K562 (cell line): Measurements from ENCODE around the gene CCDC9B. TPM values are rescaled to one million over a fixed set of nuclear protein-coding genes. Genes with fewer than 3 reads are reported as not detected.

ENCODE experiments used
- BMI1 ChIP-seq: fragments of 150-350 bp; IDR thresholded peaks from 2 replicates; pipeline ENCODE4 v1.6.1; 2014; ENCODE audit warnings: low read length
- CREB1 ChIP-seq, 2 experiments: sonication (generic) in 1 of 2; formaldehyde crosslinking in 1 of 2; IDR thresholded peaks; 2 replicates each; pipeline versions ENCODE4 v1.6.1 to v1.8.0; 2012 to 2022; ENCODE audit warnings: inconsistent platforms in 1 of 2, mild to moderate bottlenecking in 1 of 2, missing genetic modification reagents in 1 of 2, moderate library complexity in 1 of 2
- CREBBP ChIP-seq: IDR thresholded peaks from one replicate; pipeline ENCODE4 v1.6.1; 2012; ENCODE audit warnings: low read depth, mild to moderate bottlenecking, control low read depth, inconsistent platforms, low read length
- CSDE1 ChIP-seq, 2 experiments: fragments of 450-650 bp; IDR thresholded peaks; 2 replicates each; pipeline ENCODE4 v1.6.1; 2016; ENCODE audit warnings: mild to moderate bottlenecking in 1 of 2
- MCM7 ChIP-seq, 2 experiments: fragments of 450-650 bp; IDR thresholded peaks; 2 replicates each; pipeline ENCODE4 v1.6.1; 2016 to 2018
- PRPF4 ChIP-seq: fragments of 200-400 bp; formaldehyde crosslinking; IDR thresholded peaks from one replicate; pipeline ENCODE4 v1.6.1; 2017; ENCODE audit warnings: low read length, low read depth, mild to moderate bottlenecking; ENCODE audit not compliant: insufficient read depth, poor library complexity, severe bottlenecking
- SMAD3 ChIP-seq: fragments of 450-650 bp; formaldehyde crosslinking; conservative IDR thresholded peaks from 2 replicates; pipeline ENCODE4 v1.4.0; 2020; ENCODE audit warnings: mild to moderate bottlenecking
- YY1 ChIP-seq, 3 experiments: IDR thresholded peaks; 2 replicates each; pipeline ENCODE4 v1.6.1; 2011; ENCODE audit warnings: low read length in 2 of 3, mild to moderate bottlenecking in 2 of 3, moderate library complexity in 2 of 3, borderline replicate concordance in 1 of 3, control low read depth in 1 of 3, low read depth in 1 of 3; ENCODE audit not compliant: insufficient read depth in 3 of 3, insufficient replicate concordance in 2 of 3, control insufficient read depth in 1 of 3, insufficient read length in 1 of 3; ENCODE audit errors: extremely low read depth in 1 of 3
- ZNF134 ChIP-seq: fragments of 250-450 bp; sonication (Bioruptor Pico); conservative IDR thresholded peaks from 2 replicates; pipeline ENCODE4 v1.4.0; 2020
- ZNF507 ChIP-seq: conservative IDR thresholded peaks from 2 replicates; pipeline ENCODE4 v1.6.1; 2017; ENCODE audit warnings: missing genetic modification characterization, missing compliant biosample characterization
- ZNF586 ChIP-seq: fragments of 450-650 bp; formaldehyde crosslinking; conservative IDR thresholded peaks from 2 replicates; pipeline ENCODE4 v1.4.0; 2020; ENCODE audit warnings: mild to moderate bottlenecking, moderate library complexity
- ZNF764 ChIP-seq: fragments of 250-450 bp; sonication (Bioruptor Pico); IDR thresholded peaks from 2 replicates; pipeline ENCODE4 v1.4.0; 2020; ENCODE audit warnings: low read depth, mild to moderate bottlenecking, moderate library complexity
- polyA plus RNA-seq, 8 experiments: library from polyadenylated mRNA; depleted of rRNA in 4 of 8; stranded (reverse) in 5 of 8; unstranded in 3 of 8; fragments of >200 nt; fragmentation: Nextera tagmentation in 2 of 8; fragmentation: Illumina TruSeq in 1 of 8; extraction: Ambion mirVana in 2 of 8; extraction: Trizol in 1 of 8; gene quantifications; 2 replicates each; pipeline versions ENCODE4 v1.2.1 to v1.2.3, GENCODE V29; 2011 to 2014; ENCODE audit warnings: inconsistent platforms in 1 of 8, missing spikeins in 1 of 8
- total RNA-seq, 7 experiments: library from RNA; depleted of rRNA in 6 of 7; stranded (reverse); fragments of >200 nt in 6 of 7; fragmentation: Illumina TruSeq in 2 of 7; extraction: Trizol in 2 of 7; gene quantifications; 2 replicates each; pipeline versions ENCODE4 v1.2.1 to v1.2.3, GENCODE V29; 2011 to 2021; ENCODE audit warnings: low replicate concordance in 1 of 7
- TF ChIP-seq, protein P1 (sequence below): fragments of 450-650 bp; IDR thresholded peaks from 2 replicates; pipeline ENCODE4 v1.6.1; 2016; ENCODE audit warnings: borderline replicate concordance
- TF ChIP-seq, protein P2 (sequence below), 2 experiments: fragments of 450-650 bp in 1 of 2; sonication (generic) in 1 of 2; formaldehyde crosslinking in 1 of 2; IDR thresholded peaks in 1 of 2; conservative IDR thresholded peaks in 1 of 2; 2 replicates each; pipeline versions ENCODE4 v1.6.1 to v1.8.1; 2016 to 2023; ENCODE audit warnings: mild to moderate bottlenecking in 2 of 2, moderate library complexity in 2 of 2, inconsistent platforms in 1 of 2, missing genetic modification reagents in 1 of 2
- TF ChIP-seq, protein P3 (sequence below): fragments of 450-650 bp; IDR thresholded peaks from 2 replicates; pipeline ENCODE4 v1.6.1; 2016; ENCODE audit warnings: low read depth

Gene CCDC9B
- total and polyA plus RNA-seq, 9 of the 15 experiments (the other 6 are each of a cell fraction or from before 2014, with no cell fraction given), result 0.01 to 0.47 (median 0.15) TPM; not detected in 1

DNA sequence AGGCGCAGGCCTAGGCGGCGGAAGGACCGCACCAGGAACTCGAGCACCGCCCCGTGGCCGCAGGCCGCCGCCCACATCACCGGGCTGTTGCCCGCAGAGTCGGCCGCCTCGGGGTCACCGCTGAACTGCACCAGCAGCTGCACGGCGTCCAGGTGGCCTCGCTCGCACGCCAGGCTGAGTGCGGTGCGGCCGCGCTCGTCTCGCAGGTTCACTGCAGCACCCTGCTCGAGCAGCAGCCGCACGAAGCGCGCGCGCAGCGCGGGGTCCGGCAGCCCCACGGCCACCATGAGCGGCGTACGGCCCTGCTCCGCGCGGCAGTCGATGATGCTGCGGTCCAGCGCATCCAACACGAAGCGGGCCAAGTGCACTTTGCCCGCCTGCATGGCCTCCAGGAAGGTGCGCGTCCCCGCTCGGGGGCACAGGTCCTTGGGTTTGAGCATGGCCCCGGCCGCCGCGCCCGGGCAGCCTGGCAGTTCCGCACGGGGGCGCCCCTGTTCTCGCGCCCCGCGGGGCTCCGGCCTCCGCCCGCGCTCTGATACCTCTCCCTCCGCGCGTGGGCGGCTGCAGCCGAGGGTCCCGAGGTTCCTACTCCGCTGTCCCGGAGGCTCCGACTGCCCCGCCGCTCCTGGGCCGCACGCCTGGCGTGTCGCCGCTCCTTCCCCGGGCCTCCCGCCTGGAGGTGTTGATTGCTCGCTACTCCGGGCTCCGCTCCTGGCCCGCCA is 58.4 kb downstream of the CCDC9B start (continued):
- TF ChIP-seq ZNF586 (no peak), ZNF507 (tag) (no peak), ZNF134 (CRISPR knock-in tag) (no peak), CREB1 (IDR thresholded peaks at IDR 0.05) (no peak), CREB1 (CRISPR knock-in tag; IDR thresholded peaks at IDR 0.05) (peak; percentile 67; the same call in 1 of the 2 replicates), PRPF4 (no peak), CREBBP (no peak), MCM7 (IDR thresholded peaks at IDR 0.05) (no peak), YY1 (IDR thresholded peaks at IDR 0.05; ENCODE audit: borderline replicate concordance in 1 of 3, control insufficient read depth in 1 of 3, extremely low read depth in 1 of 3, insufficient read depth in 3 of 3, insufficient read length in 1 of 3, insufficient replicate concordance in 2 of 3, low read depth in 1 of 3, low read length in 2 of 3) (peak in 1 of 3 experiments; percentile 47), ZNF764 (CRISPR knock-in tag) (no peak), SMAD3 (no peak), CSDE1 (IDR thresholded peaks at IDR 0.05) (no peak), BMI1 (no peak)
- TF ChIP-seq, protein P1, sequence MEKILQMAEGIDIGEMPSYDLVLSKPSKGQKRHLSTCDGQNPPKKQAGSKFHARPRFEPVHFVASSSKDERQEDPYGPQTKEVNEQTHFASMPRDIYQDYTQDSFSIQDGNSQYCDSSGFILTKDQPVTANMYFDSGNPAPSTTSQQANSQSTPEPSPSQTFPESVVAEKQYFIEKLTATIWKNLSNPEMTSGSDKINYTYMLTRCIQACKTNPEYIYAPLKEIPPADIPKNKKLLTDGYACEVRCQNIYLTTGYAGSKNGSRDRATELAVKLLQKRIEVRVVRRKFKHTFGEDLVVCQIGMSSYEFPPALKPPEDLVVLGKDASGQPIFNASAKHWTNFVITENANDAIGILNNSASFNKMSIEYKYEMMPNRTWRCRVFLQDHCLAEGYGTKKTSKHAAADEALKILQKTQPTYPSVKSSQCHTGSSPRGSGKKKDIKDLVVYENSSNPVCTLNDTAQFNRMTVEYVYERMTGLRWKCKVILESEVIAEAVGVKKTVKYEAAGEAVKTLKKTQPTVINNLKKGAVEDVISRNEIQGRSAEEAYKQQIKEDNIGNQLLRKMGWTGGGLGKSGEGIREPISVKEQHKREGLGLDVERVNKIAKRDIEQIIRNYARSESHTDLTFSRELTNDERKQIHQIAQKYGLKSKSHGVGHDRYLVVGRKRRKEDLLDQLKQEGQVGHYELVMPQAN, result no peak
- TF ChIP-seq, protein P2, sequence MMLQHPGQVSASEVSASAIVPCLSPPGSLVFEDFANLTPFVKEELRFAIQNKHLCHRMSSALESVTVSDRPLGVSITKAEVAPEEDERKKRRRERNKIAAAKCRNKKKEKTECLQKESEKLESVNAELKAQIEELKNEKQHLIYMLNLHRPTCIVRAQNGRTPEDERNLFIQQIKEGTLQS (IDR thresholded peaks at IDR 0.05), result no peak
- TF ChIP-seq, protein P2 (CRISPR knock-in tag; conservative IDR thresholded peaks at IDR 0.05), result no peak
- TF ChIP-seq, protein P3, sequence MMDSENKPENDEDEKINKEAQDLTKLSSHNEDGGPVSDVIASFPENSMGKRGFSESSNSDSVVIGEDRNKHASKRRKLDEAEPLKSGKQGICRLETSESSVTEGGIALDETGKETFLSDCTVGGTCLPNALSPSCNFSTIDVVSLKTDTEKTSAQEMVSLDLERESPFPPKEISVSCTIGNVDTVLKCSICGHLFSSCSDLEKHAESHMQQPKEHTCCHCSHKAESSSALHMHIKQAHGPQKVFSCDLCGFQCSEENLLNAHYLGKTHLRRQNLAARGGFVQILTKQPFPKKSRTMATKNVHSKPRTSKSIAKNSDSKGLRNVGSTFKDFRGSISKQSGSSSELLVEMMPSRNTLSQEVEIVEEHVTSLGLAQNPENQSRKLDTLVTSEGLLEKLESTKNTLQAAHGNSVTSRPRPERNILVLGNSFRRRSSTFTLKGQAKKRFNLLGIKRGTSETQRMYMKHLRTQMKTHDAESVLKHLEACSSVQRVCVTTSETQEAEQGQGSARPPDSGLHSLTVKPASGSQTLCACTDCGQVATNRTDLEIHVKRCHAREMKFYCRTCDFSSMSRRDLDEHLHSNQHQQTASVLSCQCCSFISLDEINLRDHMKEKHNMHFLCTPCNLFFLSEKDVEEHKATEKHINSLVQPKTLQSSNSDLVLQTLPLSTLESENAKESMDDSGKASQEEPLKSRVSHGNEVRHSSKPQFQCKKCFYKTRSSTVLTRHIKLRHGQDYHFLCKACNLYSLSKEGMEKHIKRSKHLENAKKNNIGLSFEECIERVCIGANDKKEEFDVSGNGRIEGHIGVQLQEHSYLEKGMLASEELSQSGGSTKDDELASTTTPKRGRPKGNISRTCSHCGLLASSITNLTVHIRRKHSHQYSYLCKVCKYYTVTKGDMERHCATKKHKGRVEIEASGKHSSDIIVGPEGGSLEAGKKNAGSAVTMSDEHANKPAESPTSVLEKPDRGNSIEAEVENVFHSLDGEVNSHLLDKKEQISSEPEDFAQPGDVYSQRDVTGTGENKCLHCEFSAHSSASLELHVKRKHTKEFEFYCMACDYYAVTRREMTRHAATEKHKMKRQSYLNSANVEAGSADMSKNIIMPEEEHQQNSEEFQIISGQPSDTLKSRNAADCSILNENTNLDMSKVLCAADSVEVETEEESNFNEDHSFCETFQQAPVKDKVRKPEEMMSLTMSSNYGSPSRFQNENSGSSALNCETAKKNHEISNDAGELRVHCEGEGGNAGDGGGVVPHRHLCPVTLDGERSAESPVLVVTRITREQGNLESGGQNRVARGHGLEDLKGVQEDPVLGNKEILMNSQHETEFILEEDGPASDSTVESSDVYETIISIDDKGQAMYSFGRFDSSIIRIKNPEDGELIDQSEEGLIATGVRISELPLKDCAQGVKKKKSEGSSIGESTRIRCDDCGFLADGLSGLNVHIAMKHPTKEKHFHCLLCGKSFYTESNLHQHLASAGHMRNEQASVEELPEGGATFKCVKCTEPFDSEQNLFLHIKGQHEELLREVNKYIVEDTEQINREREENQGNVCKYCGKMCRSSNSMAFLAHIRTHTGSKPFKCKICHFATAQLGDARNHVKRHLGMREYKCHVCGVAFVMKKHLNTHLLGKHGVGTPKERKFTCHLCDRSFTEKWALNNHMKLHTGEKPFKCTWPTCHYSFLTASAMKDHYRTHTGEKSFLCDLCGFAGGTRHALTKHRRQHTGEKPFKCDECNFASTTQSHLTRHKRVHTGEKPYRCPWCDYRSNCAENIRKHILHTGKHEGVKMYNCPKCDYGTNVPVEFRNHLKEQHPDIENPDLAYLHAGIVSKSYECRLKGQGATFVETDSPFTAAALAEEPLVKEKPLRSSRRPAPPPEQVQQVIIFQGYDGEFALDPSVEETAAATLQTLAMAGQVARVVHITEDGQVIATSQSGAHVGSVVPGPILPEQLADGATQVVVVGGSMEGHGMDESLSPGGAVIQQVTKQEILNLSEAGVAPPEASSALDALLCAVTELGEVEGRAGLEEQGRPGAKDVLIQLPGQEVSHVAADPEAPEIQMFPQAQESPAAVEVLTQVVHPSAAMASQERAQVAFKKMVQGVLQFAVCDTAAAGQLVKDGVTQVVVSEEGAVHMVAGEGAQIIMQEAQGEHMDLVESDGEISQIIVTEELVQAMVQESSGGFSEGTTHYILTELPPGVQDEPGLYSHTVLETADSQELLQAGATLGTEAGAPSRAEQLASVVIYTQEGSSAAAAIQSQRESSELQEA, result no peak
